ENCODE results near the gene RTL9.

GRCh38 chrX:110317061-110317819 lies 41.4 kb upstream of the RTL9 start:
- TF ChIP-seq EZH2 (IDR thresholded peaks at IDR 0.05; ENCODE audit: insufficient read depth, poor library complexity, severe bottlenecking), result no peak
- no peak for TF ChIP-seq EZH2phosphoT487 (IDR thresholded peaks at IDR 0.05; ENCODE audit: insufficient read depth, low read depth)

All from GM23248 (cell line).